CD4-positive, alpha-beta T cell treated with Interleukin-21 for 1 hour (primary cell): ENCODE data around the gene ADGRB3.

Experiments used
- DNase-seq: peaks from one replicate; pipeline ENCODE4 v3.0.0-alpha.2; 2020

The ADGRB3 gene

DNA sequence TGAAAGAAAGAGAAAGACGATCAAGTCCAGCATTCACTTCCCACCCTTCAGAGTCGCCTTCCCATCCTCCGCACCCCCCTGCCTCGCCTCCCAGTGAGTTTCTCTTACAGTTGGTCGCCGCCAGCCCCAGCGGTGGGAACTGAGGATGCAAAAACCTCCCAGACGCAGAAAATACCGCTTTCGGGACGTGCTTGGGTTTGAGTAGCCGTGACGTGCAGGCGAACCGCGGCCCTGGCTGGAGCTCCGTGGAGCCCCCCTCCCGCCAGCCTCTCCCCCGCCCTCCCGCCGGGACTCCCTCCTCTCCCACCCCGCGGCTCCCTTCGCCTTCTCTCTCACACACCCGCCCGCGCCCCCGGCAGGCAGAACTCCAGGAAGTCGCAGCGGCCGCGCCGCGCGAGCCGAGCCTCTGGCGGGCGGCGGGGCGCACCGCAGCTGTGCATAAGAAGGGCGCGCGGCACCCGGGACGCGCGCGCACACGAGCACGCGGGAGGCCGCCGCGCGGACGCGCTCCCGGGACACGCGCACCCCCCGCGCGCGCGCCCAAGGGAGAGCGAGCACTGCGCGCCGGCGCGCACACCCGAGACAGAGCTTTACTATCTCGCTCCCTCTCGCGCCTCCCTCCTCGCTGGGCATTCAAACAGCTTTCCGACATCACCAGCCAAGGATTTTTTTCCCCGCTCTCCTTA, at the start of gene ADGRB3:
TSS of gene ADGRB3 (plus strand) at position 557 of the 686 bp plus-strand sequence. CDS start 3,394 bp downstream, outside the sequence.
- peak; percentile 26 for DNase-seq

DNA sequence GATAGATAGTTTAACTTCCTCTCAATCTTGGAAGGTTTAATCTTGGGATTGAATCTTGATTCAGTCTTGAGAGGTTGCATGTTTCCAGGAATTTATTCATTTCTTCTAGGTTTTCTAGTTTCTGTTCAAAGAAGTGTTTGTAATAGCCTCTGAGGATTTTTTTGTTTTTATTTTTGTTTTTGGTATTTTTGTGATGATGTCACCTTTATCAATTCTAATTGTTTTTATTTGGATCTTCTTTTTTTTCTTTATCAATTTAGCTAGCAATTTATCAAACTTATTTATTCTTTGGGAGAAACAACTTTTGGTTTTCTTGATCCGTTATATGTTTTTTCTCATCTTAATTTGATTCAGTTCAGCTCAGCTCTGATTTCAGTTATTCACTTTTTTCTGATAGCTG, 41.5 kb upstream of the ADGRB3 start:
- DNase-seq, result no peak

DNA sequence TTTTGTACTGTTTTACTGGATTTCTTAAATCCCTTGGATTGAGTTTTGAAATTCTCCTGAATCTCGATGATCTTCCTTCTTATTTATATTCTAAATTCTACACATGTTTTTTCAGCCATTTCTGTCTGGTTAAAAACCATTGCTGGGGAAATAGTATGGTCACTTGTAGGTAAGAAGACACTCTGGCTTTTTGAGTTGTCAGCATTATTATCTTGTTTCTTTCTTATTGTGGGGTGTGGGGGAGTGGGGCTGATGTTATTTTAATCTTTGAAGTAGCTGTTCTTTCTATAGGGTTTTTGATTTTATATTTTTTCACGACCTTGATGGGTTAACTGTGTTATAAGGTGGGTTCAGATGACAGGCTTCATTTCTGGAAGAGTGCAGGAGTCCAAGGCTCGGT, 37.4 kb upstream of the ADGRB3 start:
- DNase-seq, result no peak

DNA sequence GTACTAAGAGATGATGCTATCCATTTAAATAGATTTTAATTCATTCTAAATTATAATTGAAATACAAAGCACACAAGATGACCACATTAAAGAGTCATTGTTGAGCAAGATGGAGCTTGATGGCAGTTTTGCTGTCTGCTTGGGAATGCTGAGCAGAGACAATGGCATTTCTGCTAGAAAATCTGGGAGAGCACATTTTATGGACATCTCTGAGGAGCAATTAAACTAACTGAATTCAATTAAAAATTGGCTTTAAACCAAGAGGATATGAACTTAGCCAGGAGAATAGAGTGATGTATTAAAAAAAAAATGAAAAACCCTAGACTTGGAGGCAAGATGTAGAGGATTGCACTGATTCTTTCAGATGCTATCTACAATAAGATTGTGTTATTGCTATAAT, 19.1 kb upstream of the ADGRB3 start:
- no peak for DNase-seq

DNA sequence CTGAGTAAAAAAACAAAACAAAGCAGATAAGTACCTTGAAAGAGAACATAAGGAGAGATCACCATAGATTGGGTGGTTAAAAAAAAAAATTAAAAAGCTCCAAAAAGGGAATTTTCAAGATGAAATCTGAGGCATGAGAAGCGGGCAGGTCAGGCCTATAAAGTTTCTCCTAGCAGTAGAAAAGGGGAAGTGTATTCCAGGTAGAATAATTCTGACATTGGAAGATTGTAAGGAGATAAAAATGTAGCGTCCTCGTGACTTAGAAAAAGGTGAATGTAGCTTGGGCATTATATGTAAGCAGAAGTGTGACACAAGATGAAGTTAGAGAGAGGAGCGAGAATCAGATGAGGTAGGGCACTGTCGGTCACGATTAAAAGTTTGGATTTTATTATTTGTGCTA, 9.1 kb upstream of the ADGRB3 start:
- DNase-seq, result no peak

GRCh38 chr6:68628161-68628560, 6.9 kb upstream of the ADGRB3 start:
- DNase-seq, result no peak

- no peak for DNase-seq
These were observed 2.3 kb upstream of the ADGRB3 start for GRCh38 chr6:68632734-68633133.

DNA sequence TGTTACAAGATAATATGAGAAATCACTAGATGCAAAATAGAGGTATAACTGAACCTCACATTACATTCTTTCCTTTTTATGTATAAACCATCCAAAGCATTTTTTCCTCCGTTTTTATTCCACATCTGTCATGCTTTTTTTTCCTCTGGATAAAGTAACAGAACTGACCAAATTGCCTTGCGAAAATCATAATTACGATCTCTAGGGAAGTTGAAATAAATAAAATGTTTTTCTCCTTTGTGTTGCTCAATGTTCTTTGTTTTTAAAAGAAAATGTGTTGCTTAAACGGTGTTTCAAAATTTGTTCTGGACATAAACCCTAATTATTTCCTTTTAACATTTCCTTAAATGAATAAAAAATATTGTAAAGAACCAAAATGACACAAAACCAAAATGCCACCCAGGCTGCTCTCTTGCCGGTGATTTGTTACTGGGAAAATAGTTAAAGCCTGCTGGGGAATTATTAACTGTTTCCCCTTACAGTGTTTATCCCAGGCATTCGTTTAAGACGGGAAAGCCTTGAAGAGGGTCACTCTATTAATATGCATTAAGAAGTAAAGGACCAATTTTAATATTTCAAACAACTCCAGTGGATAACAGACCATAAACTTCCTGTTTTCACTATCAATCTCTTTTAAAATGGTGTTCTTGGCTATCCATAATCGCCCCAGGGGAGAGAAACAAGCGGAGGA, 1.7 kb upstream of the ADGRB3 start:
- DNase-seq, result no peak

DNA sequence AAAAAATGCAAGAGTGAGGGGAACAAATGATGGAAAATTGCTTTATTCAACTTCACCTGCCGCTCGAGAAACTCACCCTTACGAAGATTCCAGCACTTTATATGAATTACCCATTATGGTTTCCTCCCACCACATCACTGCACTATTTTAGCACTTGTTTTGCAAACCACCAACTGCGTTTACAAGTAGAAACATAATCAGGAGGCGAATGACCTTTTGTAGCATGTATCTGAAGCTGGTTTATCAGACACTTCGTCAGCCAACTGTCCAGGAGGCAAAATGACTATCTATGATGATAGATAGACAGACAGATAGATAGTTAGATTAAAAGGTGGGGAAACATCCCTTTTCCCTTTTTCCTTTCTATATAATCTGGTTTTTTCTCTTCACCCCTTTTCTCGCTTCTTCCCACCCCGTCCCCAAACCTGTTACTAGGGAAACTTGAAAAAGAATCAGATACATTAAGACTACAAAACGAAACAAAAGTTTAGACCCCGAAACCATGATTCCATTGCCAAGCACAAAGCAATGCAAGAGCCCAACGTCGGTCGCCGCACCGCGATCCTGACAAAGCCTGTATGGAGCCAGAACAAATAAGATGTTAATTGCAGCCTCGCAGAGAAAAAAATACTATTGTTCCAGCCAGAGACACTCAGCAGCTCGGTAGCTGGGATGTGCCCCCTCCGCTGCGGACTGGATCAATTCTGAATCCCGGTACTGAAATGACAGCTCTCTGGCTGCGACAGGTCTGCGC, 933 bp upstream of the ADGRB3 start:
- DNase-seq, result no peak

GRCh38 chr6:68635412-68635705, 277 bp downstream of the ADGRB3 start:
- DNase-seq, result no peak

DNA sequence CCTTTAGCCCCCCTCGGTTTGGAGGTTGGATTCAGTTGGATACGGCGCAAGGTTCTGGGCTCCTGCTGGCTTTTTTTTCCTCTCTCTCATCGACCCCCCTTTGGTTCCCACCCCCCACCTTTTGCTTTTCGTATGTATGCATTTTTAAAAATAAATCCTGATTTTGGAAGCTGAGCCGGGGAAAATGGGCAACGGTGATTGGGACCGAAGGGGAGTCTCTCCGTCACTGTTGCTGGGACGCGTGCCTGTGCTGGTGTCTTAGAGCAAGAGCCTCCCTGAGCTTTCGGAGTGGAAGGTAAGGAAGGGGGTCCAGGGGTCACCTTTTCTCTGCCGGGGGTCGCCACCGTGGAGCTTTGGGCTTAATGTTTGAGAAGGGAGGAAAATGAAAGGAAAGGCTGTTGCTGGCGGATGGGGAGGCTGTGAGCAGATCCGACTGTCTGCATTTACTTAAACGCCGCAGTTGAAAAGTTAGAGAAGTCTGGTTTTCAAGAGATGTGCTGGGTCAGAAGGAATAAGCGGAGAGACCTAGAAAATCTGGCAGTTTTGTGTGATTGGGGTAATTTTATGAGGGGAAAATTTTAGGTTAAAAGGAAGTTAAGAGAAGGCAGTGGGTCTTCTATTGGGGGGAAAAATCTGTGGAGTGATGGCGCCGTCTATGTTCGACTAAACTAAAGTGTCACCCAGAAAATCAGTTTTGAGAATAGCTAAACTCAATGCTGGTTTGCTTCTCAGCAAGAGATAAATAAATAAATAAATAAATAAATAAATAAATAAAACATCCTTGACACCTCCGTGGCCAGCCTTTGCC, 828 bp downstream of the ADGRB3 start:
- no peak for DNase-seq

GRCh38 chr6:68636666-68637065, 1.6 kb downstream of the ADGRB3 start:
- DNase-seq, result no peak

GRCh38 chr6:68637071-68637470, 2.0 kb downstream of the ADGRB3 start:
- DNase-seq, result no peak

DNA sequence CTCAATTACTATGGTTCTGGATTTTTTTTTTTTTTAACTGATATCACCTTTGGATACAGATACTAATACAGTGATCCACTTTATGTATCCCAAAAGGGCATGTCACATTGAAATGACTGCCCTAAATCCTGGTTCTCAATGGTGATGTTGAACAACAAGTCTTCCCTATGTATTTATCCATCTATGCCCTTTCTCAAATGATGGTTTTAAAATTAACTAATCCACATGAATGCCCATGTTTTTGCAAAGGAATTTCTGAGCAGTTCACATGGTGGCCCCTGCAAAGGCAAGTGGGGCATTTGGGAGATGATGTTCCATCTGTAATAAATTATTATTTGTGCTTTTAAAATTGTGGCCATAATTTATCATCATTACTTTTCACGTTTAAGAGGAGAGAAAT, 2.7 kb downstream of the ADGRB3 start:
- DNase-seq, result no peak

DNA sequence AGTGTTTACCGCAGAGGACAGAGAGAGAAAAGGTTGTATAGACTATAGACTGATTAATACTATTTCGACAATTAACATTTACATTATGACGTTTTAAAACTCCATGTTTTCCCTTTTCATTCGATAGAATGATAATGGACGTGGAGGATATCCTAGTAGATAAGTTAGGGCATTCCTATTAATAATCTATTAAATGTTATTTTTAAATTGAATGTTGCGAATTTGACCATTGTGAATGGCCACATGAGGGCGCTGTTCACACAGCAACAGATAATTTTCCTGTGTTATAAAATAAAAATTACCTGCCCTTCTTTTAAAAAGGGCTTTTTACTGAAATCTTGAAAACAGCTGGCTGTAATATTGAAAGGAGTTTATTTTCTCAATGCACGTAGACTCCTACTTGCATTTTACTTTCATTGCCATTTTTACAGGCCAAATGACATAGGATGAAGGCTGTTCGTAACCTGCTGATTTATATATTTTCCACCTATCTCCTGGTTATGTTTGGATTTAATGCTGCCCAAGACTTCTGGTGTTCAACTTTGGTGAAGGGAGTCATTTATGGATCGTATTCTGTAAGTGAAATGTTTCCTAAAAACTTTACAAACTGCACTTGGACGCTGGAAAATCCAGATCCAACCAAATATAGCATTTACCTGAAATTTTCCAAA, 3.3 kb downstream of the ADGRB3 start:
- DNase-seq, result peak; percentile 21

- DNase-seq, result no peak
These were observed 4.1 kb downstream of the ADGRB3 start for GRCh38 chr6:68639211-68639610.

DNA sequence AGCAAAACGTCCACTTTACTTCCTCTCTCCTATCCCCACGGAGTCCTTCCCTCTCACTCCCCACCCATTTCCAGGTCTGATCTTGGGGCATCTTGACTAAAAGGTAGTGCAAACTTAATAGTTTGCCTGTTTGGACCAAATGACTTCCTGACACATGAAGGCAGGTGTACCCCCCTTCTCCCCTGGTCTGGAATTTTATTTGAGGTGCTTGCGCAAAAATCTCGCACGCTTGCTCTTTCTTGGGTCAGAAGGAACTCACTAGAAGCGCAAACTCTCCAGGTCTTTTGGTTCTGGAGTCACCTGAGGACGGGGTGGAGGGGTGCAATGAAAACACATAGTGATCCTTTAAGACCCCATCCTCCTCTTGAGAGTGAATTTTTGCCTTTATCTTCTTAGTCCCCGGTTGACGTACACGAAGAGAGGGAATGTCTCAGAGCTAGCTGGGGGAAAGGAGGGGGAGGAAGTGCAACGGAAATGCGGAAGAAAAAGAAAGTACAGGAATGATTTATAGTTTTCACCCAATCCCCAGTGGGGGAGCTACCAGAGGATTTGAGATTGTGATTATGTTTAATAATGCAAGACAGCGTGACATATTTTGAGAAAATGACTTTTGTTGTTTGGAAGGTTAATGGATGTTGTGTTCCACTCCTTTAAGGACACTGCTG, 4.9 kb downstream of the ADGRB3 start:
- no peak for DNase-seq

DNA sequence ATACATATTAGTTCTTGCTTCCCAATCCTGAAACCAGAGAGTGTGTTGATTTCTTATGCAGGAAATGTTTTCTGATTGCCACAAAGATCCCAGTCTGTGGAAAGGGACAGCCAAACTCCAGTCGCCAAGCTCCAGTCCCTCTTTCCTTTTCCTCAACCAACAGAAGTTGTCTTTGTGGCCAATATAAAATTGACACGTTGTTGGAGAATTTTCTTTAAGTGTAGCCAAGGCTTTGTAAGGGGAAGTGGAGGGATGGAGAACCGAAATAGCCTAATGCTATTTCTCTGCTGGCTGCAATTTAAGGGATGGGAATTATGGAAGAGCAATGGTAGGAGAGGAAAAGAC, 5.4 kb downstream of the ADGRB3 start:
- no peak for DNase-seq

- no peak for DNase-seq
These were observed 6.1 kb downstream of the ADGRB3 start for GRCh38 chr6:68641172-68641571.

- no peak for DNase-seq
These were observed 7.0 kb downstream of the ADGRB3 start for GRCh38 chr6:68642081-68642480.

- no peak for DNase-seq
These were observed 7.9 kb downstream of the ADGRB3 start for GRCh38 chr6:68642977-68643376.

DNA sequence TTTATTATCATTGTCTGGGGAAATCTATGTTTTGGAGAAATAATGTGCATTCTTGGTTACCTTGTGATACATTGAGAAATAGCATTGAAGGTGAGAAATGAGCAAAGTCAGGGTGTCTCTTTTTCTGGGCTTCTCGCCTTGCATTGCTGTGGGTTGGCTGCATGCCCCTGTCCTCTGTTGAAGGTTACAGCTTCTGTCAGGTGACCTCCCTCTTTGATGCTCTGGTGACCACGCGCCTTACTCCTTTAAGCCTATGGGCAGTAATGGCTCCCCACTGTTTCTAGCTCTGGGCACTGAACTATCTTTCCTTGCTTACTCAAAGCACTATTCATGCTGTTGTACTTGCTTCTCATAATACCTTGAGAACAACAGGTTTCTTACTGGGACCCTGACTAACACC, 14.6 kb downstream of the ADGRB3 start:
- no peak for DNase-seq
